Activated naive CD4-positive, alpha-beta T cell treated with anti-CD3 and anti-CD28 coated beads, Interleukin-2, amount 50 U/mL, for 16 hours (primary cell): ENCODE results near the gene KLHL22.
"Not testable (repeated sequence)": the region's sequence is repeated elsewhere in the genome, so short reads cannot be mapped to it uniquely, and the experiment has no call there.

Source experiments
- DNase-seq: peaks from one replicate; pipeline ENCODE4 v3.0.0-alpha.2; 2020

Gene KLHL22, protein sequence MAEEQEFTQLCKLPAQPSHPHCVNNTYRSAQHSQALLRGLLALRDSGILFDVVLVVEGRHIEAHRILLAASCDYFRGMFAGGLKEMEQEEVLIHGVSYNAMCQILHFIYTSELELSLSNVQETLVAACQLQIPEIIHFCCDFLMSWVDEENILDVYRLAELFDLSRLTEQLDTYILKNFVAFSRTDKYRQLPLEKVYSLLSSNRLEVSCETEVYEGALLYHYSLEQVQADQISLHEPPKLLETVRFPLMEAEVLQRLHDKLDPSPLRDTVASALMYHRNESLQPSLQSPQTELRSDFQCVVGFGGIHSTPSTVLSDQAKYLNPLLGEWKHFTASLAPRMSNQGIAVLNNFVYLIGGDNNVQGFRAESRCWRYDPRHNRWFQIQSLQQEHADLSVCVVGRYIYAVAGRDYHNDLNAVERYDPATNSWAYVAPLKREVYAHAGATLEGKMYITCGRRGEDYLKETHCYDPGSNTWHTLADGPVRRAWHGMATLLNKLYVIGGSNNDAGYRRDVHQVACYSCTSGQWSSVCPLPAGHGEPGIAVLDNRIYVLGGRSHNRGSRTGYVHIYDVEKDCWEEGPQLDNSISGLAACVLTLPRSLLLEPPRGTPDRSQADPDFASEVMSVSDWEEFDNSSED

DNA sequence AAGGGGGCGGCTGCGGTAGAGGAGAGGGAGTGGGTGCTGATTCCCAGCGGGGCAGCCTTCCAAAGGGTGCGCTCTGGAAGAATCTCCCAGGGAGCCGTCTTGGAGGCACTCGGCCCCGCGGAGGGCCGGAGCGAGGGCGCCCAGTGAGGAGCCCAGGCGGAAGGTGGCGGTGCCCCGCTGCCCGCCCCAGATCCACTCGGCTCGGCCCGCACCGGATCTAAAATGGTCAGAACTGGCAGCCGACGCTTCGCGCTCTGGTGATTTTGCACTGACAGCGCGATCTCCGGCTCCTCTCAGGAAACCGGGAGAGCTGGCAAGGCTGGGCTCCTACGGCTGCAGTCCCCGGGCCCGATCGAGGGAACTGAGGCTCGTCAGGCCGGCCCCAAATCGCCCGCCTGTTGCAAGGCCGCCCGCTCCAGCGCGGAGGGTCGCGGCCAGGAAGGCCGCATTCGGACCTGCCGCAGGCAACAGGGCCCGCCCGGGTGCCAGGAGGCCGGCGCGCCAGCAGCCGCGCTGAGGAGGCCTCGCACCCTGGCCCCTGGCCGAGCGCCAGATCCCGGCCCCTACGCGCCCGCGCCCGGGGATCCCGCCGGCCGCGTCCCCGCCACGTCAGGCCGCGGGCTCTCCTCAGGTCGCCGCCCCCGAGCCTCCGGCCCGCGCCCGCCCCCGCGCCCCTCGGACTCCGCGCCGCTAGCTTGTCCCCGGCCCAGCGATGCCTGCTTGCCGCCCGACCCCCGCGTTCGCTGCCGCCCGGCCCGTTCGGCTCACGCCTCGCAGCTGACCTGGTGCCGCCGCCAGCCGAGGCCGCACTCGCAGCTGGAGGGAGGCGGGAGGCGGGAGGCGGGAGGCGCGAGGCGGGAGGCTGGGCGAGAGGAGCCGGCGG, at the start of gene KLHL22:
Gene KLHL22 (minus strand): TSS at position 818 of the 883 bp plus-strand sequence. CDS start 6,584 bp downstream, outside the sequence.
- peak; percentile 21 for DNase-seq

DNA sequence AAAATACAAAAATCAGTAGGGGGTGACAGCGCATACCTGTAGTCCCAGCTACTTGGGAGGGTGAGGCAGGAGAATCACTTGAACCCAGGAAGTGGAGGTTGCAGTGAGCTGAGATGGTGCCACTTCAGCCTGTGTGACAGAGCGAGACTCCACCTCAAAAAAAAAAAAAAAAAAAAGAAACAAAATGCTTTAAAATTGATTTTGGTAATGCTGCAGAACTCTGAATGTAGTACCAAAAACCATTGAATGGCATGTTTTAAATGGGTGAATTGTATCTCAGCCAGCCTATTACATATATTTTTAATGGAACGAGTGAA, 49.7 kb upstream of the KLHL22 start:
- not testable (repeated sequence) for DNase-seq

DNA sequence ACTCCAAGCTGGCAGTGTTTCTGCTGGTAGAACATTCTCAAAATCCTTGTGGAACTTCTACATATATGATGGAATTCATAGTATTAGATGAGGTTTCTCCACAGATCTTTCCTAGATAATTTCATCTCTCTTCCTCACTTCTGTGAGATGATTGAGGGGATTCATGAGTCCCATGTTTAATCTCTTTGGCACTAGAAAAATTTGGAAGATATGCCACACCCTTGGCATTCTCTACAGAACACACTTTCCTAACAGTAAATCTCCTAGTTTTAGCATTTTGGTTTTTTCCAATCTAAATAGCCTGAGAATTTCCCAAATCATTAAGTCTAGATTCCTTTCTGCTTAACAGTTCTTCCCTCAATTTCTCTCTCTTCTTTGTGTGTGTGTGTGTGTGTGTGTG, 47.1 kb upstream of the KLHL22 start:
- DNase-seq = no peak

DNA sequence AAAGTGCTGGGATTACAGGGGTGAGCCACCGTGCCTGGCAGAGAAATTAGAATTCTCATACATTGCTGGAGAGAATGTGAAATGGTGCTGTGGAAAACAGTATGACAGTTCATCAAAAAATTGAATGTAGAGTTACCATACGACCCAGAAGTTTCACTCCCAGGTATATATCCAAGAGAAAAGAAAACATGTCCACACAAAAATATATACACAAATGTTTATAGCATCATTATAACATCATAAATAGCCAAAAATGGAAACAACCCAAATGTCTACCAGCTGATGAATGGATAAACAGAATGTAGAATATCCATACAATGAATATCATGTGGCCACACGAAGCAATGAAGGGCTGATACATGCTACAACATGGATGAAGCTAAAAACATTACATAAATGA, 46.5 kb upstream of the KLHL22 start:
- no peak for DNase-seq

DNA sequence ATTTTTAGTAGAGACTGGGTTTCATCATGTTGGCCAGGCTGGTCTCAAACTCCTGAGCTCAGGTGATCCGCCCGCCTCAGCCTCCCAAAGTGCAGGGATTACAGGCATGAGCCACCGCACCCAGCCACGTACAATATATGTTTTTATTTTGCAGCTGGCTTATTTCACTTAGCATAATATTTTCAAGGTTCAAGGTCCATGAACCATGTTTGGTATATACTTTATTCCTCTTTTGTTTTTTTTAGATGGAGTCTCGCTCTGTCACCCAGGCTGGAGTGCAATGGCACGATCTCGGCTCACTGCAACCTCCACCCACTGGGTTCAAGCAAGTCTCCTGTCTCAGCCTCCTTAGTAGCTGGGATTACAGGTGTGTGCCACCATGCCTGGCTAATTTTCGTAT, 43.3 kb upstream of the KLHL22 start:
- not testable (repeated sequence) for DNase-seq

DNA sequence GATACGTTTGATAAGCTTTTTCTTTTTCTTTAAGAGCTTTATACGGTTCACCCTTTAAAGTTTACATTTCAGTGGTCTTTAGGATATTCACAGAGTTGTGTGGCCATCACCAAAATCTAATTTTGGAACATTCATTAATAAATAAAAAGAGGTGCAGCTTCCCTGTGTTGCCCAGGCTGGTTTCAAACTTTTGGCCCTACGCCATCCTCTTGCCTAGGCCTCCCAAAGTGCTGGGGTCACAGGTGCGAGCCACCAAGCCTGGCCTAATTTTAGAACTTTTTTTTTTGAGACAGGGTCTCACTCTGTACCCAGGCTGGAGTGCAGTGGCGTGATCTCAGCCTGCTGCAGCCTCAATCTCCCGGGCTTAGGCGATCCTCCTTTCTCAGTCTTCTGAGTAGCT, 42.4 kb upstream of the KLHL22 start:
- no peak for DNase-seq

DNA sequence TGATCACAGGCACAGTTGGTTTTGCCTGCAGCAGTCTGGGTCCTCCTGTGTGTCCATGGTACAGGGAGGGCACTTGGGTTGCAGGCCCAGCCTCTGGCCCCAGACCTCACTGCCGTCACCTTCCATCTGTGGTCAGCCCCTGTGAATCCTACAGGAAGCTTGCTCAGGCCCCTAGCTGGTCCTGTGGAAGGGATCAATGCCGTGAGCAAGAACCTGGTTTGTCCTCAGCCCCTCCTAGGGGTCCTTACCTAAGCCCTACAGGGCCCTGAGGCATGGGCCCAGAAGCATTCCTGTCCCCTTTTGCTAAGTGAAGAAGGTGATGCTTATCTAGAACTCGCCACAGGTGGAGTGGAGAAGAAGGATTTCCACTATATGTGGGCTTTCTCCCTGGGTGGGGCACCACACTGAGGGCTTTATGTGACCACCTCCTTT, 41.7 kb upstream of the KLHL22 start:
- no peak for DNase-seq

DNA sequence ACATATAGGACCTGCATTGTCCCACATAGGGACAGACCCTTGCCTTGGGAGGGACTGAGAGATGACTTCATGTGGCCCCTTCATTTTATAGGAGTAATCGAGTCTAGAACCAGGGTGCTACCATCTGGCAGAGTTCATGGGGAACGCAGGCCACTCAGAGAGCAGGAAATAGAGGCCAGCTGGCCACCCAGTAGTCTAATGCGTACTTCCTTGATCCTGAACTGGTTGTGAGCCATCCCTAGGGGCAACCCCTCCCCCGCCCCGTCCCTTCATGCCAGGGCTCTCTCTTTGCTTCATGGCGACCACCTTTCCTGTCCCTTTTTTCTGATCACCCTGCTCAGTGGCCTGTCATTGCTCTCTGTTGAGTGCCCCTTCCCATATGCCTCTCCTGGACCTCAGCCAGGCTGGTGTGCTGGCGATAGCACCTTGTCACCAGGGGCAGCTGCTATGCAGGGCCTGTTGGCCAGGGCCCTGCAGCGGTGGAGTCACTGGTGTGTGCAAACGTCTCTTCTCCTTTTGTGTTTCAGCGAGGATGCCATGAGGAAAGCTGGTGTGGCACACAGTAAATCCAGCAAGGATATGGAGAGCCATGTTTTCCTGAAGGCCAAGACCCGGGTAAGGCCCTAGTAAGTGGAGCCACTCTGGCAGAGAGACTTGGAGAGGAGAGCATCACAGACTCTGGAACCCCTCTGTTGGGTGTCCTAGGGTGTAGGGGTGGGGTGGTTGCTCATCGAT, 41.2 kb upstream of the KLHL22 start:
- DNase-seq = no peak

DNA sequence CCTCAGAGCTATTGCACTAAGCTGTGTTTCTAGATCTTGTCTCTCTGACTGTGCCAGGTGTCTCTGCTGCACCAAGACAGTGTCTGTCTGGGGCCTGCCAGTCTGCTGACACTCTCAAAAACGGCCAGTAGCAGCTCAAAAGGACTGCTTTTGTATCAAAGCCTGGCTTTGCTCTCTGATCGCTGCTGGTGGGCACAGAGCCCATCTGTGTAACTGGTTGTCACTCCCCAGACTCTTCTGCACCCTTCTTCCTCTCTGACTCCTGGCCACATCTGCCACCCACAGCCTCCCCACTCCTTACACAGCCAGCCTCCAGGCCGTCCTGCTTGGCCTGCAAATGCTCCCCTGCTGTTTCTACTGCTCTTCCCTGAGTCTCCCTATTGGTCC, 38.3 kb upstream of the KLHL22 start:
- DNase-seq = no peak

DNA sequence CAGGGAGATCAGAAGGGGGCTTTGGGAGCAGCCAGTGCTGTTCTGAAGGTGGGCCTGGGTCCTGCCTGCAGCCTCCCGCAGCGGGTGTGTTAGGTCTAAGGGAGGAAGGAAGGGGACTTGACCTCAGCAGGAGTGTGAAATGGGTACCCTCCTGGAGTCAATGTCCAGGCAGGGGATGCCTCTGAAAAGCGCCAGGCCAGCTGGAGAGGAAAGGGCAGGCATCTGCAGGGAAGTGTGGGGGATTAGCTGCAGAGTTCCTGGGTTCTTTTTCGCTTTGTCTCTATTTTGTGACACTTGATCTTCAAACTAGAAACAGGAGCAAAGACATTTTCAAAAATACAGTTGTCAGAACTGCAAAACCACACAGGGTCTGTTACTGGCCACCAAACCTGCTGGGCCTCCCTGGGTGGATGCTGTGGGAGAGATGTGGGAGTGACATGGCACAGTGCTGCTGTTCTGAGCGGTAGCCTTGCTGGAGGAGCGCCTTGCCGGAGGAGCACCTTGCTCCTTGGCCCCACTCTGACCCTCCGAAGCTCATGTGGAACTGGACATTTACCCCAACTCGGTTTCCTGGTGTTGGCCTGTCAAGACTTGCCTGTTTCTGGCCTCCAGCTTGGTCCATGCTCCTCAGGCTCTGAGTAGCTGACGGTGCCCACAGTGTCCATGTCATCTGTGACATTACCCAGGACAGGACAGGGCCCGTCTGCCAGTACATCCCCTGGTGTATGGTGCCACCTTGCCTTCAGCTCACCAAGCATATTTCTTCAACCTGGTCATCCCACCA, 37.7 kb upstream of the KLHL22 start:
- DNase-seq = no peak

DNA sequence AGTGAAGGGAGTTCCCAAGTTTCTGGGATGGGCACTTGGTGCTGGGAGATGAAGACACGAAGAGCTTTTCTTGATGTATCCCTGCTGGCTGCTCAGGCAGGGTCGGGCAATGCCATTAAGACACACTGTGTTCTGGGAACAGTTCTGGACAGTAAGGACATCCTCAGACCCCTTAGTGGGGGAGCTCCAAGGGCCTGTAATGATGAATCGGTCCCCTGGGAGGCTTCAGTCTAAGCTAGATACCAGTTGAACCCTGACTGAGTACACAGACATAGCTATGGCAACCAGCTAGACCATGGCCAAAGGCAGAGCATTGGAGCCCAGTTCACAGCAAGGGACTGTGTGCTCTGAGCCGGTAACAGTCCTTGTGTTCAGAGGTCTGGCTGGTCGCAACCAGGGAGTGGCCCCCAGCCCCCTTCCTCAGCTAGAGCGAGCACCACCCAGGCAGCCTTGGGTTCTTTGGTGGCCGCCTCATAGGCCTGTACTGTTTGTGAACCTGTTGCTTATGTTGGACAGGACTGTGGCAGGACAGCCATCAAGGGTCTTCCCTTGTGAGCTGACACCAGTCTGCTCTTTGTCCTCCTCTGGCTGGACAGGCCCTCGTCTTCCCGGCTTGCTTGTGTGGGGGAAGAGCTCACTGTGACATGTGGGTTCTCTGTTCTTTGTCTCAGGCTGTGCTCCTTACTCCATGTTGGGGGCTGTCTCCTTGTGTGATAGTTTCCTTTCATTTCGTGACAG, 36.8 kb upstream of the KLHL22 start:
- no peak for DNase-seq

DNA sequence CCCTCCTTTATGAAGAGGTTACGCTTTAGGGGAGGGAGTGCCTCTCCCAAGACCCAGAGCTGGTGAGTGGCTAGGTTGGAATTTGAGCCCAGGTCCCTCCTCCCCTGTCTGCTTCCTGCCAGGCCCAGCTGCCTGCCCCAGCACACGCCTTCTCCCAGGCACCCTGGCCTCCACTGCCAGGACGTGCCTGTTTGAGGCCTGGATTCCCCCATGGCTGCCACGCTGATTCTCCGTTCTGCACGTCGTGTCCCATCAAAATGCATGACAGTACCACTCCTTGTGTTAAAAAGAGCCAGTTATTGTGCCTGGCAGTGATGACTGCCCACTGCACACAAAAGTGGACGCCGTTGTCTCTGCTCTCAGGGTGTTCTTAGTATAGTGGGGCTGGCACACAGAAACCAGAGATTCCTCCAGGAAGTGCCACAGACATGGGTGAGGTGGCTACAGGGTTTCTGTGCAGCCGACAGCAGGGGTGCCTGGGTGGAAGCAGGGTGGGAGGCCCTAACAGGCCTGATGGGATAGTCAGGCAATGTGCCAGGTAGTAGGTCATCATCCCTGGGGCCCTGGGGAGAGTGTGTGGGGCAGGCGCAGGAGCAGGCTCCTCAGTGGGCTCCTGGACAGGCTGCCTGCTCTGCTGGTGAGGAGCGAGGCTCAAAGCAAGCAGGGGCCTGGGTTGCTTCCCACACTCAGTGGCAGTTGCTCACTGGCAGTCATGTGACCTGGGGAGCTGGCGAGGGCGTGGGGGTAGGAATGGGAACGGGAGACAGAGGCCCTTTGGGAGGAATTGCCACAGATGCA, 36.0 kb upstream of the KLHL22 start:
- DNase-seq = no peak

DNA sequence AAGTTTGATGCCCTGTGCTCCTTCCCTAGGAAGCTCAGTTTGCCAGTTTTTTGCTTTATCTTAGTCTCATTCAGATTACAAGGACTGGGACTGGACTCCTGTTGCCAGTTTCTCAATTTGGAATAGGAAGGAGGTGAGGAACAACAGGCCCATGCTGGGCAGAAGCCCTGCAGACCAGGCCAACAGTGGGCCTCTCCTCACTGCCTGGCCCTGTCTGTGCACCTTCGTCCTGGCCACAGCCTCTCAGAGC, 35.5 kb upstream of the KLHL22 start:
- no peak for DNase-seq

DNA sequence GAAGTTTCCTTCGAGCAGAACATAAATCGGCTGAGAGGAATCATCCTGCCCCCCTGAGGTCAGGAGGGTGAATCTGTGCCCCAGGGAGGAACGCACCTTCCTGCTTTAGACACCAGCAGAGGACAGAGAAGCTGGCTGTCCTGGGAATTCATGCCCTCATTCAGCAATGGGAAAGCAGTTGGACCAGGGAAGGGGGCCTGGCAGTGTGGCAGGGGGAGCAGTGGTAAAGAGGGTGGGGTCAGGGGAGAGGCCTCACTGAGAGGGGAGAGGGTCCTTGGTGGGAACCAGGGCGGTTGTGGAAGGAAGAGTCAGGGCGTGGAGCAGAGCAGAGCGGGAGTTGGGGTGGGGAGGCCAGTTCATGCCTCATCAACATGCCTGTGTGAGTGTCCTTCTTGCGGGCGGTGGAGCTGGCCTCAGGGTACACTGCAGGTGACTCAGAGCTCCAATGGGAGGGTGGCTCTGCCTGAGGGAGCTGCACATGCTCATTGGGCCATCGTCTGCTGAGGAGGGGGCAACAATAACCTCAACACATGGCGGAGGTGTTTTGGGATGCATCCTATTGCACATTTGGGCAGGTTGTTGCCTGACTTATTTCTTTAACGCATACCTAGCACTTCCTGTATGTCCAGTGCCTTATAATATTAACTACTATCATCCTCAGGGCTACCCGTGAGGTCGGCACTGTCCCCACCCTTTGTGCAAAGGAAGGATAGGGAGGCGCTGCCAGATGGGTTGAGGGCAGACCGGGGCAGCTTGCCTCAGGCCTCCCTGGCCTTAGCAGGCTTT, 35.0 kb upstream of the KLHL22 start:
- no peak for DNase-seq

DNA sequence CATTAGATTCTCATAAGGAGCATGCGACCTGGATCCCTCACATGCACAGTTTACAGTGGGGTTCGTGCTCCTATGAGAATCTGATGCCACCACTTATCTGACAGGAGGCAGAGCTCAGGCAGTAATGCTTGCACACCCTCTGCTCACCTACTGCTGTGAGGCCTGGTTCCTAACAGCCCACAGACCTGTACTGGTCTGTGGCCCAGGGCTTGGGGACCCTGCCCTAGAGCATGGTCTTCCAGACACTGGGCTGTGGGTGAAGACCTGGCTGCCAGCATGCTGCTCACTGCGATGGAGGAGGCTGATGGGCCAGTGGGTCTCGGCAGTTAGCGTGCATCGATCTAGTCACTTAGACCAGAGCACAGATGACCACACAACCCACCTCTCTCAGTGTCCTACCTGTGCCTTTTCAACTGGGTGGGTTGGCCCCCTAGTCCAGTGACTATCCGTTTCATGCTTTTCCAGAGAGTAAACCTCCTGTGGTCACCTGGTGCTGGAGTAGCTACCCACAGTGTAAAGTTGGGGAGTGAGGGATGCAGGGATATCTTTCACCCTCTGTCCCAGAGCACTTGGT, 32.9 kb upstream of the KLHL22 start:
- no peak for DNase-seq

DNA sequence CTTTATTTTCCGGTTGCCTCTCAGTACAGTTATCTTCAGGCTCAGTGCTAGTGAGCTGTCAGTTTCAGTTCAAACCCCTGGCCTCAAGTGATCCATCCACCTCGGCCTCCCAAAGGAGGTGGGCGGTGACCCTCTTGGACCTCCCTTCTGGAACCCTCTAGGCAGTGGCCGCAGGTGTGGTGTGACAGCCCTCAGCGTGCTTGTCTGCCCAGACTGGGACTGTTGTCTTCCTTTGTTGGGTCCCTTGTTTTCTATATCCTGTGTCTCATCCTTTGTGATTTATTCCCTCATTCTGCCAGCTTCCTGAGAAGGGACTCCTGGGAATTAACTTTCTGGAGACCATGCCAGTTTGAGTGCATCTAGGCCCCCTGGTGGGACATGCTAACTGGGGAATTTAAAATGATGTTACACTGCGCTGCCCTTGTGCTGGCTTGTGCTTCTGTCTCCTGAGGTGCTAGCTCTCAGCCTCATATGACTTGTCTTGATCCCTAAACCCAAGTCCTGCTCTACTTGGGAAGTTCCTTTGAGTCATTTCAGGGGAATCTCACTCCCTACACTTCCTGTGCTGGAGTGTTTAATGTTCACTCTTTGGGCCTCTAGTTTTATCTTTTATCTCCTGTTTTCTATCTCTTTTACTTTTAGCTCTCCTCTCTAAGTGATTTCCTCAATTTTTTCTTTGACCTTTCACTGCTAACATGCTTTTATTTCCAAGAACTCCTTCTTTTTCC, 31.2 kb upstream of the KLHL22 start:
- no peak for DNase-seq

DNA sequence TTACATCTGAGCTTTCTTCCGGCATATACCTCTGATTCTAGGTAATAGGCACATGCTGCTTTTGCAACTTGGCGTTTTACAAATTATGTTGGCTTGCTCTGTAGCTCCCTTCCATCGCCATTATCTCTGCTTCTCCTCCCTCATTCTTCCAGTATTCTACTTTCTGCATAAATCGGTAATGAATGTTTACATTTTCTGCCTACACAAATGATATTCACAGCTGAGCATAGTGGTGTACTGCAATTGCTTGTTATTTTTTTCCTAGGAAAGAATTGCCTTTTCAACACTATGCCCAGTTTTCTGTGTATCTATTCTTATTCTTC, 30.7 kb upstream of the KLHL22 start:
- no peak for DNase-seq

DNA sequence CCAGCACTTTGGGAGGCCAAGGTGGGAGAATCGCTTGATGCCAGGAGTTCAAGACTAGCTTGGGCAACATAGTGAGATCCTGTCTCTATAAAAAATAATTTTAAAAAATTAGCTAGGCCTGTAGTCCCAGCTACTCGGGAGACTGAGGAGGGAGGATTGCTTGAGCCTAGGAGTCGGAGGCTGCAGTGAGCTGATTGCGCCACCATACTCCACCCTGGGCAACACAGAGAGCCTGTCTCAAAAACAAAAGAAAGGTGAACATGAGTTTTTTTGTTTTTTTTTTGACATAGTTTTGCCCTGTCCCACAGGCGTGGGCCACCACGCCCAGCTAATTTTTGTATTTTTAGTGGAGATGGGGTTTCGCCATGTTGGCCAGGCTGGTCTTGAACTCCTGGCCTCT, 29.5 kb upstream of the KLHL22 start:
- no peak for DNase-seq

DNA sequence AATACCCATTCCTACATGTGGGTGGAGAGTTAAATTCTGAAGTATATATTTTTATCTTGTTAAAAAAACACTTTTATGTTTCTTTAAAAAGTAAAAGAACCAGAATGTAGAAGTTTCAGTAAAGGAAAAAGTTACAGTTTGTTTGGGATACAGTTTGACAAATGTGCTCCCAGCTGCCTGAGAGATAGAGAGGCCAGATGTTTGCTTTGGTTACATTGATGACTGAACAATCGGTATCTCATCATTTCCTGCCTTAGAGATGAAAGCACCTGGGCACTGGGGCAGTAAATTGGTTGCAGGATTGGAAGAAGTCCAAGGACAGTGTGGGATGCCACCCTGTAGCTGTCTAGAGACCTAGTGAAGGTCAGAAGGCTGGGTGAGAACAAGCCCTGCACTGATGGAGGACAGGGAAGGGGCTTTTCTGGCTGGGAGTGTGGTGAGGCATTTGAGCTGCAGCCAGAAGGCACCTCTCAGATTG, 28.4 kb upstream of the KLHL22 start:
- no peak for DNase-seq
